Kidney (tissue), 14 donors: ENCODE results near the gene ZNF148. TPM values are rescaled to one million over a fixed set of nuclear protein-coding genes. Genes with fewer than 3 reads are reported as not detected.

Experiments used
- DNase-seq, 5 donors: peaks; one replicate each; pipeline ENCODE4 v3.0.0-alpha.2; 2013 to 2020
- FAIRE-seq: peaks from 2 replicates; lab custom pipeline; 2012; peaks lifted over from hg19 to GRCh38; lab: Jason Lieb, UNC
- H3K27ac ChIP-seq, 2 donors: one replicate each; pipeline ENCODE4 v1.7.0; 2013; ENCODE audit warnings: low read depth in 2 of 2, low read length in 2 of 2, inconsistent platforms in 1 of 2
- H3K27me3 ChIP-seq: one replicate; pipeline ENCODE4 v1.7.1; 2013; ENCODE audit warnings: low read length, inconsistent platforms; ENCODE audit not compliant: control insufficient read depth, insufficient read depth
- H3K36me3 ChIP-seq, 3 donors: one replicate each; pipeline versions ENCODE4 v1.7.0 to v1.7.1; 2013; ENCODE audit warnings: low read length in 3 of 3, control low read depth in 1 of 3, inconsistent platforms in 1 of 3; ENCODE audit not compliant: insufficient read depth in 3 of 3, control insufficient read depth in 2 of 3
- H3K4me1 ChIP-seq, 3 donors: one replicate each; pipeline versions ENCODE4 v1.7.0 to v1.7.1; 2013; ENCODE audit warnings: low read length in 3 of 3, inconsistent platforms in 1 of 3, low read depth in 1 of 3; ENCODE audit not compliant: control insufficient read depth in 2 of 3, insufficient read depth in 2 of 3
- H3K4me3 ChIP-seq, 3 donors: one replicate each; pipeline versions ENCODE4 v1.7.0 to v1.8.1; 2013; ENCODE audit warnings: low read length in 3 of 3, control low read depth in 1 of 3, inconsistent platforms in 1 of 3
- H3K9ac ChIP-seq, 3 donors: one replicate each; pipeline versions ENCODE4 v1.7.0 to v1.7.1; 2013; ENCODE audit warnings: low read length in 3 of 3, control low read depth in 1 of 3, inconsistent platforms in 1 of 3
- H3K9me3 ChIP-seq, 3 donors: one replicate each; pipeline versions ENCODE4 v1.7.0 to v1.7.1; 2013; ENCODE audit warnings: low read length in 3 of 3, control low read depth in 1 of 3, inconsistent platforms in 1 of 3; ENCODE audit not compliant: control insufficient read depth in 2 of 3, insufficient read depth in 1 of 3
- CTCF ChIP-seq: IDR thresholded peaks from 3 replicates; pipeline ENCODE4 v1.5.1; 2012; ENCODE audit warnings: mild to moderate bottlenecking, moderate library complexity, borderline replicate concordance; ENCODE audit not compliant: insufficient read depth; ENCODE audit errors: extremely low read depth
- intact Hi-C: fragments of 100-400 bp; cut with DNase I; formaldehyde crosslinking; loops from one replicate; pipeline ENCODE4 v1.11.1; 2022
- polyA plus RNA-seq: library from polyadenylated mRNA; stranded (reverse); fragments of 350-450 nt; fragmentation: Illumina TruSeq; extraction: RNeasy Lipid Tissue Mini Kit (QIAGEN cat#74804); gene quantifications from one replicate; pipeline ENCODE4 v1.2.3, GENCODE V29; 2014; ENCODE audit warnings: low read depth, low replicate concordance; ENCODE audit not compliant: insufficient read depth
- total RNA-seq: library from RNA; stranded (reverse); fragmentation: NEBNext Ultra II Directional; extraction: Animal tissue kit (Norgen Biotek cat#: 25700); gene quantifications from one replicate; pipeline ENCODE4 v1.2.1, GENCODE V29; 2021
- donor health status: control.
- donor health status: control.
- donor health status: control.
- donor health status: control.
- donor health status: control.
- donor health status: DM: yes; HTN: yes; CAD: no.
- donor health status: Normal renal cell carcinoma (clear cell type).

Gene ZNF148
- total and polyA plus RNA-seq, 2 donors from 2014 or later = 5.4 to 74.4 TPM

GRCh38 chr3:125302932-125303331 is 72.2 kb downstream of the ZNF148 start:
- H3K36me3 ChIP-seq = no peaks in the 10 kb centered on the region
- no peaks in the 10 kb centered on the region for H3K4me1 ChIP-seq
- H3K9me3 ChIP-seq = no peaks in the 10 kb centered on the region
- intact Hi-C loops = no loop called here
- no peak for DNase-seq
- FAIRE-seq = no peak
- no peak overlapping the region for H3K4me3 ChIP-seq
- no peak for TF ChIP-seq CTCF
- H3K9ac ChIP-seq = no peak overlapping the region
- no peak overlapping the region for H3K27ac ChIP-seq
- no peaks in the 10 kb centered on the region for H3K27me3 ChIP-seq

- H3K27ac ChIP-seq = no peak overlapping the region
- no peaks in the 10 kb centered on the region for H3K4me1 ChIP-seq
- no peak overlapping the region for H3K9ac ChIP-seq
- DNase-seq (peak in 1 of 5 donors; percentile 17), FAIRE-seq (no peak)
- no peaks in the 10 kb centered on the region for H3K9me3 ChIP-seq
- intact Hi-C loops = no loop called here
- no peaks in the 10 kb centered on the region for H3K27me3 ChIP-seq
- no peak overlapping the region for H3K4me3 ChIP-seq
- no peaks in the 10 kb centered on the region for H3K36me3 ChIP-seq
- no peak for TF ChIP-seq CTCF
Measured at GRCh38 chr3:125300416-125300815, 74.7 kb downstream of the ZNF148 start.

DNA sequence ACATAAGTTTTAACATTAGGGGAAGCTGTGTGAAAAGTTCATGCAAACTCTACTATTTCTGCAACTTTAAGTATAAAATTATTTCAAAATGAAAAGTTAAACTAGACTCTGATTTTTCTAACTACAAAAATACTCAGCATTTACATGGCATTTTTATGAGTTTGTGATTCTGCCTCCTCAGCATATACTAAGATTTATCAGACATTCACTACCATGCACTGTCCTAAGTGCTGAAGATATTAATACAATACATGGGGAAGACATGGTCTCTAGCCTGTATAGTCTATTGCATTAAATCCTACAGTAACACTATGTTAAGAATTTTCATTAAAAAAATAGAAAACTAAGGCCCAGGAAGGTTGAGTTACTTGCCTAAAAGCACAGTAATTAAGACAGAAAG is 80.7 kb downstream of the ZNF148 start:
- FAIRE-seq (no peak), DNase-seq (no peak)
- Histone ChIP-seq H3K27ac (no peak overlapping the region), H3K4me3 (no peak overlapping the region), H3K4me1 (no peaks in the 10 kb centered on the region), H3K27me3 (no peaks in the 10 kb centered on the region), H3K36me3 (no peaks in the 10 kb centered on the region), H3K9me3 (no peaks in the 10 kb centered on the region), H3K9ac (no peak overlapping the region)
- intact Hi-C loops = no loop called here
- TF ChIP-seq CTCF = no peak

DNA sequence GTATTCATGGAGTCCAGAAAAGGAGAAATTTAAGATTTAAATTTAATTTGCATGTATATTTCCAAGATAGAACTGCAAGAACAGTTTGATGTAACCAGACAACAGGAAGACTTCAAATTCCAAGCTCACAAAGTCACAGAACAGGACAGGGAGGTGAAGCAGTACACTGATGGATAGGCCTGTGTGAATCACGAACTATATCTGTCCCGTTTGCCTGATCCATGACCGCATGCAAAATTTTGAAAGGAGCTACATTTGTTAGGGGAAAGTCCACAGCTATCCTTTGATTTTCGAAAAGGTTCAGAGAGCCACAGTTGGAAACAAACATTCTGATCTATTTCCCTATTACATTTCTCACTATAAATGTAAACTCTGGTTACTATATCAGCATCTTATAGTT is 83.1 kb downstream of the ZNF148 start:
- Histone ChIP-seq H3K9ac (no peak overlapping the region), H3K27me3 (no peaks in the 10 kb centered on the region), H3K4me1 (no peaks in the 10 kb centered on the region), H3K9me3 (no peaks in the 10 kb centered on the region), H3K27ac (no peak overlapping the region), H3K36me3 (peaks cover 0 to 4% (median 2%) of the 10 kb centered on the region in 3 donors), H3K4me3 (no peak overlapping the region)
- DNase-seq = no peak
- no peak for FAIRE-seq
- TF ChIP-seq CTCF = no peak
- intact Hi-C loops = no loop called here
